ENCODE data around the gene TCF20.

The TCF20 gene

GRCh38 chr22:42300259-42301076, 30.0 kb upstream of the TCF20 start:
- no peak for DNase-seq

GRCh38 chr22:42299586-42300258, 29.3 kb upstream of the TCF20 start:
- no peak for DNase-seq

- DNase-seq: no peak
These were observed 28.3 kb upstream of the TCF20 start for GRCh38 chr22:42298746-42299145.

- no peak for DNase-seq
These were observed 27.3 kb upstream of the TCF20 start for GRCh38 chr22:42297778-42298177.

- DNase-seq: no peak
These were observed 26.4 kb upstream of the TCF20 start for GRCh38 chr22:42296883-42297282.

GRCh38 chr22:42296381-42296853, 26.0 kb upstream of the TCF20 start:
- peak; percentile 54 for DNase-seq

GRCh38 chr22:42294034-42294985, 23.9 kb upstream of the TCF20 start:
- peak; percentile 31 for DNase-seq

- DNase-seq: no peak
These were observed 22.5 kb upstream of the TCF20 start for GRCh38 chr22:42292732-42293520.

GRCh38 chr22:42291287-42291686, 20.8 kb upstream of the TCF20 start:
- DNase-seq: no peak

GRCh38 chr22:42289671-42290541, 19.5 kb upstream of the TCF20 start:
- no peak for DNase-seq

- DNase-seq: no peak
These were observed 18.3 kb upstream of the TCF20 start for GRCh38 chr22:42288791-42289190.

GRCh38 chr22:42287174-42287890, 16.9 kb upstream of the TCF20 start:
- DNase-seq: no peak

GRCh38 chr22:42286205-42286604, 15.8 kb upstream of the TCF20 start:
- no peak for DNase-seq

- DNase-seq: no peak
These were observed 15.2 kb upstream of the TCF20 start for GRCh38 chr22:42285604-42286003.

- no peak for DNase-seq
These were observed 14.3 kb upstream of the TCF20 start for GRCh38 chr22:42284643-42285181.

GRCh38 chr22:42284202-42284591, 13.7 kb upstream of the TCF20 start:
- no peak for DNase-seq

GRCh38 chr22:42283278-42284201, 13.1 kb upstream of the TCF20 start:
- DNase-seq: no peak

- no peak for DNase-seq
These were observed 12.5 kb upstream of the TCF20 start for GRCh38 chr22:42282943-42283277.

GRCh38 chr22:42282252-42282942, 11.9 kb upstream of the TCF20 start:
- DNase-seq: no peak
